Activated naive CD8-positive, alpha-beta T cell (primary cell): ENCODE data around the gene CASS4.
"Not testable (repeated sequence)": the region's sequence is repeated elsewhere in the genome, so short reads cannot be mapped to it uniquely, and the experiment has no call there.

ENCODE experiments used
- H3K27ac Mint-ChIP-seq: one replicate; pipeline ENCODE4 v1.8.0; 2021; ENCODE audit warnings: mixed read lengths
- H3K27me3 Mint-ChIP-seq: one replicate; pipeline ENCODE4 v1.8.0; 2021; ENCODE audit warnings: mixed read lengths
- H3K36me3 Mint-ChIP-seq: one replicate; pipeline ENCODE4 v1.8.0; 2021; ENCODE audit warnings: mixed read lengths
- H3K4me1 Mint-ChIP-seq: one replicate; pipeline ENCODE4 v1.8.0; 2021; ENCODE audit warnings: low read depth, mixed read lengths
- H3K4me3 Mint-ChIP-seq: one replicate; pipeline ENCODE4 v1.8.0; 2021; ENCODE audit warnings: mild to moderate bottlenecking, mixed read lengths
- H3K9me3 Mint-ChIP-seq: one replicate; pipeline ENCODE4 v1.8.0; 2021; ENCODE audit warnings: low read depth, mixed read lengths

The CASS4 gene

GRCh38 chr20:56385130-56385529 is 26.9 kb upstream of the CASS4 start:
- Mint-ChIP-seq H3K9me3 (no peaks in the 10 kb centered on the region), H3K4me3 (no peak overlapping the region), H3K36me3 (peaks cover 6% of the 10 kb centered on the region), H3K4me1 (no peaks in the 10 kb centered on the region), H3K27ac (no peak overlapping the region), H3K27me3 (no peaks in the 10 kb centered on the region)

- Mint-ChIP-seq H3K27ac (no peak overlapping the region), H3K36me3 (peaks cover 6% of the 10 kb centered on the region), H3K4me3 (no peak overlapping the region), H3K9me3 (no peaks in the 10 kb centered on the region), H3K4me1 (peaks cover 5% of the 10 kb centered on the region), H3K27me3 (no peaks in the 10 kb centered on the region)
Observed at GRCh38 chr20:56386219-56386618, 25.8 kb upstream of the CASS4 start.

- Mint-ChIP-seq H3K9me3 (no peaks in the 10 kb centered on the region), H3K27ac (no peak overlapping the region), H3K4me3 (no peak overlapping the region), H3K4me1 (peaks cover 17% of the 10 kb centered on the region), H3K36me3 (peaks cover 6% of the 10 kb centered on the region), H3K27me3 (no peaks in the 10 kb centered on the region)
Observed at GRCh38 chr20:56388882-56389281, 23.2 kb upstream of the CASS4 start.

GRCh38 chr20:56389807-56390206 is 22.3 kb upstream of the CASS4 start:
- Mint-ChIP-seq H3K36me3 (peaks cover 6% of the 10 kb centered on the region), H3K27ac (no peak overlapping the region), H3K9me3 (no peaks in the 10 kb centered on the region), H3K4me3 (no peak overlapping the region), H3K4me1 (peaks cover 24% of the 10 kb centered on the region), H3K27me3 (no peaks in the 10 kb centered on the region)

GRCh38 chr20:56390396-56390795 is 21.7 kb upstream of the CASS4 start:
- H3K4me3 Mint-ChIP-seq, H3K27ac Mint-ChIP-seq, H3K9me3 Mint-ChIP-seq, H3K36me3 Mint-ChIP-seq, H3K27me3 Mint-ChIP-seq: not testable (repeated sequence)
- H3K4me1 Mint-ChIP-seq, result peaks cover 29% of the 10 kb centered on the region

- Mint-ChIP-seq H3K36me3 (peaks cover 7% of the 10 kb centered on the region), H3K4me3 (no peak overlapping the region)
Observed at GRCh38 chr20:56391037-56391436, 21.0 kb upstream of the CASS4 start.

GRCh38 chr20:56391596-56392131 is 20.4 kb upstream of the CASS4 start:
- no peaks in the 10 kb centered on the region for H3K9me3 Mint-ChIP-seq
- H3K36me3 Mint-ChIP-seq, result peaks cover 7% of the 10 kb centered on the region
- no peak overlapping the region for H3K4me3 Mint-ChIP-seq
- H3K4me1 Mint-ChIP-seq, result peaks cover 32% of the 10 kb centered on the region
- H3K27ac Mint-ChIP-seq, result peak overlapping the region; percentile 81
- no peaks in the 10 kb centered on the region for H3K27me3 Mint-ChIP-seq

More at GRCh38 chr20:56391037-56391436, 21.0 kb upstream of the CASS4 start:
- Mint-ChIP-seq H3K27ac (peak overlapping the region; percentile 30), H3K9me3 (no peaks in the 10 kb centered on the region), H3K4me1 (peaks cover 32% of the 10 kb centered on the region), H3K27me3 (no peaks in the 10 kb centered on the region)

GRCh38 chr20:56392132-56392880 is 19.8 kb upstream of the CASS4 start, which contains the start of the genes AURKA and CSTF1:
Gene AURKA, minus strand, starts transcription at chr20:56392215. Its CDS starts 4,018 bp downstream, at chr20:56388197.
Gene CSTF1, plus strand, starts transcription at chr20:56392645. Its CDS starts 2,908 bp downstream, at chr20:56395553.
- H3K4me1 Mint-ChIP-seq, result peaks cover 32% of the 10 kb centered on the region
- no peak within 1 kb of the TSS for H3K4me3 Mint-ChIP-seq
- H3K36me3 Mint-ChIP-seq, result peaks cover 7% of the 10 kb centered on the region
- H3K27me3 Mint-ChIP-seq, result no peaks in the 10 kb centered on the region
- H3K9me3 Mint-ChIP-seq, result no peaks in the 10 kb centered on the region
- H3K27ac Mint-ChIP-seq, result peak within 1 kb of the TSS; percentile 81

GRCh38 chr20:56392881-56393482 is 19.1 kb upstream of the CASS4 start:
- H3K27ac Mint-ChIP-seq, result no peak overlapping the region
- peaks cover 7% of the 10 kb centered on the region for H3K36me3 Mint-ChIP-seq
- no peak overlapping the region for H3K4me3 Mint-ChIP-seq

GRCh38 chr20:56393653-56394052 is 18.4 kb upstream of the CASS4 start:
- Mint-ChIP-seq H3K27ac (no peak overlapping the region), H3K9me3 (no peaks in the 10 kb centered on the region), H3K27me3 (no peaks in the 10 kb centered on the region), H3K4me3 (no peak overlapping the region), H3K4me1 (peaks cover 32% of the 10 kb centered on the region), H3K36me3 (peaks cover 7% of the 10 kb centered on the region)

More at GRCh38 chr20:56392881-56393482, 19.1 kb upstream of the CASS4 start:
- Mint-ChIP-seq H3K4me1 (peaks cover 32% of the 10 kb centered on the region), H3K9me3 (no peaks in the 10 kb centered on the region), H3K27me3 (no peaks in the 10 kb centered on the region)

GRCh38 chr20:56395166-56395565 is 16.9 kb upstream of the CASS4 start:
- no peaks in the 10 kb centered on the region for H3K9me3 Mint-ChIP-seq
- no peak overlapping the region for H3K4me3 Mint-ChIP-seq
- no peaks in the 10 kb centered on the region for H3K27me3 Mint-ChIP-seq
- peaks cover 6% of the 10 kb centered on the region for H3K36me3 Mint-ChIP-seq
- peaks cover 42% of the 10 kb centered on the region for H3K4me1 Mint-ChIP-seq
- H3K27ac Mint-ChIP-seq, result peak overlapping the region; percentile 61

- no peak overlapping the region for H3K4me3 Mint-ChIP-seq
- H3K27ac Mint-ChIP-seq, result peak overlapping the region; percentile 13
- H3K9me3 Mint-ChIP-seq, result no peaks in the 10 kb centered on the region
- no peaks in the 10 kb centered on the region for H3K27me3 Mint-ChIP-seq
- peaks cover 22% of the 10 kb centered on the region for H3K4me1 Mint-ChIP-seq
- peaks cover 12% of the 10 kb centered on the region for H3K36me3 Mint-ChIP-seq
Observed at GRCh38 chr20:56400001-56400640, 11.9 kb upstream of the CASS4 start.

- Mint-ChIP-seq H3K27me3 (no peaks in the 10 kb centered on the region), H3K27ac (peak overlapping the region; percentile 35), H3K9me3 (no peaks in the 10 kb centered on the region), H3K4me3 (no peak overlapping the region), H3K4me1 (peaks cover 19% of the 10 kb centered on the region), H3K36me3 (peaks cover 12% of the 10 kb centered on the region)
Observed at GRCh38 chr20:56403465-56403864, 8.6 kb upstream of the CASS4 start.

GRCh38 chr20:56405356-56405755 is 6.7 kb upstream of the CASS4 start:
- H3K4me1 Mint-ChIP-seq, H3K9me3 Mint-ChIP-seq, H3K4me3 Mint-ChIP-seq, H3K36me3 Mint-ChIP-seq, H3K27me3 Mint-ChIP-seq: not testable (repeated sequence)
- peak overlapping the region; percentile 1 for H3K27ac Mint-ChIP-seq

- no peaks in the 10 kb centered on the region for H3K27me3 Mint-ChIP-seq
- no peak overlapping the region for H3K27ac Mint-ChIP-seq
- no peaks in the 10 kb centered on the region for H3K9me3 Mint-ChIP-seq
- H3K4me3 Mint-ChIP-seq, result no peak overlapping the region
- H3K4me1 Mint-ChIP-seq, result peaks cover 15% of the 10 kb centered on the region
- peaks cover 10% of the 10 kb centered on the region for H3K36me3 Mint-ChIP-seq
Observed at GRCh38 chr20:56406910-56407309, 5.2 kb upstream of the CASS4 start.
